ENCODE measurements around the gene CBLL2.

- no peak for TF ChIP-seq CTCF (IDR thresholded peaks at IDR 0.05)
- no peak for TF ChIP-seq EP300 (IDR thresholded peaks at IDR 0.05)
- TF ChIP-seq POLR2A (IDR thresholded peaks at IDR 0.05): no peak
These were observed at the start of gene CBLL2 for GRCh38 chrX:22272613-22273012.

Measured in ovary (tissue), 3 donors.